Measurements from ENCODE around the gene ANKRD55. TPM values are rescaled to one million over a fixed set of nuclear protein-coding genes. Genes with fewer than 3 reads are reported as not detected.
A peak's percentile ranks its signal among the peaks of the same experiment; 100 is the strongest.
"Not testable (repeated sequence)": the region's sequence is repeated elsewhere in the genome, so short reads cannot be mapped to it uniquely, and the experiment has no call there.

The ANKRD55 gene
- total RNA-seq, 1 experiment from 2014 or later = not detected

GRCh38 chr5:56270568-56271392 is 37.6 kb upstream of the ANKRD55 start:
- DNase-seq = peak; percentile 83 to 84
- Histone ChIP-seq H4K20me1 (ENCODE audit: insufficient read depth) (no peaks in the 10 kb centered on the region), H3K9me3 (ENCODE audit: insufficient read depth, low read depth) (no peaks in the 10 kb centered on the region), H2AFZ (no peak overlapping the region), H3K4me1 (replicated peaks; ENCODE audit: insufficient read depth) (peaks cover 11% of the 10 kb centered on the region), H3K9me2 (ENCODE audit: insufficient read depth) (no peaks in the 10 kb centered on the region), H3K27ac (peak overlapping the region; percentile 44), H3K79me2 (ENCODE audit: low read depth) (no peaks in the 10 kb centered on the region), H3K4me3 (no peak overlapping the region), H3F3A (ENCODE audit: insufficient read depth, low read depth) (0 out of 2 replicates have a peak, but pooled peaks cover 6% of the 10 kb centered on the region), H3K4me2 (peak overlapping the region; percentile 21), H3K36me3 (ENCODE audit: low read depth) (no peaks in the 10 kb centered on the region), H3K27me3 (ENCODE audit: insufficient read depth, low read depth) (no peaks in the 10 kb centered on the region)
- TF ChIP-seq CTCF (conservative IDR thresholded peaks at IDR 0.05) = peak; percentile 98
- TF ChIP-seq EZH2 (IDR thresholded peaks at IDR 0.05; ENCODE audit: low read depth) = no peak
- ChIA-PET CTCF (interaction anchor here (0.7 to 1.4 kb wide), 5 partner anchors 80 to 630 kb away, joined by 3 to 6 read pairs (median 3); no protein-coding TSS in a partner anchor), POLR2A (ENCODE audit: unreplicated experiment) (interaction anchor here (0.6 to 0.7 kb wide), 2 partner anchors 488 to 639 kb away, joined by 3 read pairs; no protein-coding TSS in a partner anchor)
- no TSS peak for BruUV-seq (replicated peaks)
- intact Hi-C loops (cut with micrococcal nuclease; ENCODE audit: unreplicated experiment) = loop anchor here (1.0 to 5.0 kb wide), 12 partner anchors 76 to 1007 kb away; partner anchors contain the start of gene SETD9

GRCh38 chr5:56270058-56270457 is 36.9 kb upstream of the ANKRD55 start:
- DNase-seq = no peak
- Histone ChIP-seq H3K9me2 (ENCODE audit: insufficient read depth) (no peaks in the 10 kb centered on the region), H3K4me3 (no peak overlapping the region), H3F3A (ENCODE audit: insufficient read depth, low read depth) (0 out of 2 replicates have a peak, but pooled peaks cover 6% of the 10 kb centered on the region), H2AFZ (no peak overlapping the region), H3K9me3 (ENCODE audit: insufficient read depth, low read depth) (no peaks in the 10 kb centered on the region), H3K4me1 (replicated peaks; ENCODE audit: insufficient read depth) (peaks cover 11% of the 10 kb centered on the region), H3K27me3 (ENCODE audit: insufficient read depth, low read depth) (no peaks in the 10 kb centered on the region), H3K79me2 (ENCODE audit: low read depth) (no peaks in the 10 kb centered on the region), H3K36me3 (ENCODE audit: low read depth) (no peaks in the 10 kb centered on the region), H4K20me1 (ENCODE audit: insufficient read depth) (no peaks in the 10 kb centered on the region), H3K4me2 (no peak overlapping the region), H3K27ac (no peak overlapping the region)
- intact Hi-C loops (cut with micrococcal nuclease; ENCODE audit: unreplicated experiment) = loop anchor here (1.0 to 5.0 kb wide), 12 partner anchors 77 to 1007 kb away; partner anchors contain the start of gene SETD9
- POLR2A ChIA-PET (ENCODE audit: unreplicated experiment) = no interaction called here
- CTCF ChIA-PET = interaction anchor here (0.9 to 1.4 kb wide), 4 partner anchors 287 to 630 kb away, joined by 3 to 8 read pairs (median 7); no protein-coding TSS in a partner anchor
- no peak for TF ChIP-seq CTCF (conservative IDR thresholded peaks at IDR 0.05)
- no TSS peak for BruUV-seq (replicated peaks)

GRCh38 chr5:56269216-56269927 is 36.2 kb upstream of the ANKRD55 start:
- Histone ChIP-seq H3K4me3 (no peak overlapping the region), H3K27me3 (ENCODE audit: insufficient read depth, low read depth) (no peaks in the 10 kb centered on the region), H3K9me3 (ENCODE audit: insufficient read depth, low read depth) (no peaks in the 10 kb centered on the region), H3F3A (ENCODE audit: insufficient read depth, low read depth) (0 out of 2 replicates have a peak, but pooled peaks cover 6% of the 10 kb centered on the region), H3K36me3 (ENCODE audit: low read depth) (no peaks in the 10 kb centered on the region), H3K27ac (no peak overlapping the region), H3K4me1 (replicated peaks; ENCODE audit: insufficient read depth) (peaks cover 11% of the 10 kb centered on the region), H3K4me2 (no peak overlapping the region), H4K20me1 (ENCODE audit: insufficient read depth) (no peaks in the 10 kb centered on the region), H2AFZ (no peak overlapping the region), H3K79me2 (ENCODE audit: low read depth) (no peaks in the 10 kb centered on the region), H3K9me2 (ENCODE audit: insufficient read depth) (no peaks in the 10 kb centered on the region)
- no peak for TF ChIP-seq EZH2 (IDR thresholded peaks at IDR 0.05; ENCODE audit: low read depth)
- peak; percentile 72 for TF ChIP-seq CTCF (conservative IDR thresholded peaks at IDR 0.05)
- DNase-seq = peak in 1 of 2 experiments; percentile 60
- POLR2A ChIA-PET (ENCODE audit: unreplicated experiment) = no interaction called here
- BruUV-seq (replicated peaks) = no TSS peak
- CTCF ChIA-PET = interaction anchor here (0.6 to 1.0 kb wide), 5 partner anchors 286 to 631 kb away, joined by 3 to 8 read pairs (median 8); no protein-coding TSS in a partner anchor
- intact Hi-C loops (cut with micrococcal nuclease; ENCODE audit: unreplicated experiment) = loop anchor here (1.0 to 5.0 kb wide), 3 partner anchors 57 to 333 kb away; no protein-coding TSS in a partner anchor

- H3K79me2 ChIP-seq (ENCODE audit: low read depth); H3K27ac ChIP-seq; H2AFZ ChIP-seq; H3K9me2 ChIP-seq (ENCODE audit: insufficient read depth); DNase-seq; H3K4me3 ChIP-seq; H3F3A ChIP-seq (ENCODE audit: insufficient read depth, low read depth); POLR2A ChIA-PET (ENCODE audit: unreplicated experiment); H3K27me3 ChIP-seq (ENCODE audit: insufficient read depth, low read depth); H3K4me2 ChIP-seq; H3K36me3 ChIP-seq (ENCODE audit: low read depth); H3K9me3 ChIP-seq (ENCODE audit: insufficient read depth, low read depth); BruUV-seq (replicated peaks); H4K20me1 ChIP-seq (ENCODE audit: insufficient read depth): not testable (repeated sequence)
- peaks cover 11% of the 10 kb centered on the region for H3K4me1 ChIP-seq (replicated peaks; ENCODE audit: insufficient read depth)
- CTCF ChIA-PET = interaction anchor here (0.6 kb wide), 2 partner anchors 570 to 920 kb away, joined by 3 read pairs; no protein-coding TSS in a partner anchor
- intact Hi-C loops (cut with micrococcal nuclease; ENCODE audit: unreplicated experiment) = loop anchor here (1.0 to 5.0 kb wide), 3 partner anchors 56 to 332 kb away; no protein-coding TSS in a partner anchor
These were observed 35.6 kb upstream of the ANKRD55 start for GRCh38 chr5:56268707-56269106.

Data from PC-9 (cell line).